Cardiac muscle cell (in vitro differentiated cells and primary cell): ENCODE results near the gene MR1. TPM values are rescaled to one million over a fixed set of nuclear protein-coding genes. Genes with fewer than 3 reads are reported as not detected.
"Not testable (repeated sequence)": the region's sequence is repeated elsewhere in the genome, so short reads cannot be mapped to it uniquely, and the experiment has no call there.

Experiments used
- DNase-seq, 2 donors: peaks; one replicate each; pipeline versions ENCODE4 v3.0.0 to v3.0.0-alpha.2; 2010 to 2017; ENCODE audit warnings: low read depth in 1 of 2, low spot score in 1 of 2
- H3K27ac ChIP-seq: fragments of 200-600 bp; sonication (generic); 2 replicates; pipeline ENCODE4 v1.5.1; 2016
- H3K27me3 ChIP-seq: fragments of 200-600 bp; sonication (generic); 2 replicates; pipeline ENCODE4 v1.6.0; 2016; ENCODE audit warnings: control low read depth
- H3K36me3 ChIP-seq: fragments of 200-600 bp; sonication (generic); 2 replicates; pipeline ENCODE4 v1.5.1; 2016; ENCODE audit warnings: control low read depth
- H3K4me1 ChIP-seq: fragments of 200-600 bp; sonication (generic); 2 replicates; pipeline ENCODE4 v1.8.1; 2017; ENCODE audit warnings: low read depth, mild to moderate bottlenecking, mixed run types
- H3K4me3 ChIP-seq: fragments of 200-600 bp; sonication (generic); 2 replicates; pipeline ENCODE4 v1.5.1; 2016; ENCODE audit warnings: mild to moderate bottlenecking
- H3K9me3 ChIP-seq: fragments of 200-600 bp; sonication (generic); 2 replicates; pipeline ENCODE4 v1.5.1; 2017; ENCODE audit warnings: low read depth, mild to moderate bottlenecking, control low read depth
- CTCF ChIP-seq: IDR thresholded peaks from 2 replicates; pipeline ENCODE4 v1.5.1; 2012; ENCODE audit warnings: low read depth, mild to moderate bottlenecking, low read length
- polyA plus RNA-seq: library from polyadenylated mRNA; unstranded; fragments of >200 nt; fragmentation: Nextera tagmentation; extraction: Ambion mirVana; gene quantifications from 2 replicates; pipeline ENCODE4 v1.2.1, GENCODE V29; 2016
- total RNA-seq: library from RNA; depleted of rRNA; stranded (reverse); fragments of >200 nt; gene quantifications from 2 replicates; pipeline ENCODE4 v1.2.3, GENCODE V29; 2016

Gene MR1
- total and polyA plus RNA-seq, 2 experiments from 2014 or later: 0.12 TPM; not detected in 1

GRCh38 chr1:181043025-181043888, 9.5 kb downstream of the MR1 start:
- peak in 1 of 2 donors; percentile 27 for DNase-seq
- Histone ChIP-seq H3K9me3 (no peaks in the 10 kb centered on the region), H3K27ac (no peak overlapping the region), H3K4me1 (no peaks in the 10 kb centered on the region), H3K27me3 (no peaks in the 10 kb centered on the region), H3K36me3 (no peaks in the 10 kb centered on the region), H3K4me3 (no peak overlapping the region)
- TF ChIP-seq CTCF: no peak

- H3K4me3 ChIP-seq: no peak overlapping the region
- no peaks in the 10 kb centered on the region for H3K9me3 ChIP-seq
- DNase-seq: no peak
- no peak for TF ChIP-seq CTCF
- H3K4me1 ChIP-seq: no peaks in the 10 kb centered on the region
- H3K27ac ChIP-seq: no peak overlapping the region
- no peaks in the 10 kb centered on the region for H3K27me3 ChIP-seq
- H3K36me3 ChIP-seq: no peaks in the 10 kb centered on the region
These were observed 10.7 kb downstream of the MR1 start for GRCh38 chr1:181044449-181044966.

- not testable (repeated sequence) for H3K4me3 ChIP-seq
These were observed 12.2 kb downstream of the MR1 start for GRCh38 chr1:181045946-181046345.

GRCh38 chr1:181049378-181049777, 15.6 kb downstream of the MR1 start:
- DNase-seq: no peak
- TF ChIP-seq CTCF: no peak
- Histone ChIP-seq H3K27me3 (no peaks in the 10 kb centered on the region), H3K27ac (no peak overlapping the region), H3K4me1 (no peaks in the 10 kb centered on the region), H3K9me3 (no peaks in the 10 kb centered on the region), H3K36me3 (no peaks in the 10 kb centered on the region), H3K4me3 (no peak overlapping the region)

More at GRCh38 chr1:181045946-181046345, 12.2 kb downstream of the MR1 start:
- not testable (repeated sequence) for H3K27ac ChIP-seq, H3K4me1 ChIP-seq, H3K36me3 ChIP-seq, H3K27me3 ChIP-seq, DNase-seq, H3K9me3 ChIP-seq

GRCh38 chr1:181050922-181051321, 17.1 kb downstream of the MR1 start:
- DNase-seq: no peak
- H3K36me3 ChIP-seq: no peaks in the 10 kb centered on the region
- H3K27me3 ChIP-seq: no peaks in the 10 kb centered on the region
- H3K9me3 ChIP-seq: no peaks in the 10 kb centered on the region
- H3K4me3 ChIP-seq: no peak overlapping the region
- TF ChIP-seq CTCF: no peak
- H3K27ac ChIP-seq: no peak overlapping the region
- no peaks in the 10 kb centered on the region for H3K4me1 ChIP-seq

GRCh38 chr1:181056560-181056959, 22.8 kb downstream of the MR1 start:
- TF ChIP-seq CTCF: no peak
- no peak overlapping the region for H3K4me3 ChIP-seq
- no peak overlapping the region for H3K27ac ChIP-seq
- H3K9me3 ChIP-seq: no peaks in the 10 kb centered on the region
- no peaks in the 10 kb centered on the region for H3K36me3 ChIP-seq
- no peaks in the 10 kb centered on the region for H3K27me3 ChIP-seq
- DNase-seq: no peak
- H3K4me1 ChIP-seq: no peaks in the 10 kb centered on the region
